ENCODE data around the gene PDE4D.

PDE4D gene

DNA sequence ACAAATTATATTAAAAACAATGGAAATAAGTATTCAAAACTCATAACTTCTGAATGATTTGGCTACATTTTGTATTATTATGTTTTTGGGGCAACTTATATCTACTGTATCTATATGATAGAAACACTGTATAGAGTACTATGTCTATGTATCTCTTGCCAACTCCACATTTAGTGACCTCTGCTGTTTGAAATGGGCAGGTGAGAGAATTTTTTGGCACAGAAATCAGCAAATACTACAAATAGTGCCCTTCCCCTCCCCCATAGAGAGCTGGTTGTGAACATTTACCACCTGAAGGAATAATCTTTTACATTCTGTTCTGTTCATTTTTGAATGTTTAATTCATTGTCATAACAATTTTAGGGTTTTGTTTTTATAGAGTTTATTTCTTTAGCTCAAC lies 545.3 kb downstream of the PDE4D start:
- peak; percentile 38 for FAIRE-seq

DNA sequence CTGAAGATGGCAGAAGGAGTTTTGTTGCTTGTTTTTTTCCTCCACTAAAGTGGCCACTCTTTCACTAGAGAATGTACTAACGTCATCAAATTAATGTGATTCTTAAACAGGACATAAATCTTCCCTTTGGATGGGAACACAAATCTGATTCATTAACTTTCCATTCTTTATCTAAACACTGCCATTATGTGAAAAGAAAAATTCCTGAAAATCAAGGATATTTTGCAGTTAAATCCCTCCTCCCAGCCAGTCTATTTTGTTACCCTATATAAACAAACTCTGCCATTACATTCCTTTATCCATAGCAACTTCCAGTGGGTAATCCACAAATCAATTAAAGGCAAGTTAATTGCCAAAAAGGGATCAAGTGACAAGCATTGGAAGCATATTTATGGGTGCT lies 546.5 kb downstream of the PDE4D start:
- FAIRE-seq, result no peak

DNA sequence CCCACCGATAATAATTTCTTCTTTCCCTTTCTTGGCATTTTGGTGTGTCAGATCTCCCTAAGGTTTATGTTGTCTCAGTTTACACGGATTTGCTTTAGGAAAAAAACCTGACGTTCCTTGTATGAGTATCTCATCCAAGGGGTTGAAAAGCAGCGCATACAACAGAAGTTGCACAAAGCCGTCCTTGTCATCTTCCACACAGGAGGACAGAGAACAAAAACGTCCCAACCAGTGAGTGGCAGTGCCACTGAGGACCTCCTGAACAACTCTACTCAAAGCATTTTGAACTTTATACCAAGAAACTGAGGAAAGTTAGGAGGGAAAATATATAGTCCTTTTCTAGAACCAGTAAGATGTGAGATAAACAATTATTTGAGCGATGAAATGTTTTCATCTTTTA lies 547.0 kb downstream of the PDE4D start:
- no peak for FAIRE-seq

DNA sequence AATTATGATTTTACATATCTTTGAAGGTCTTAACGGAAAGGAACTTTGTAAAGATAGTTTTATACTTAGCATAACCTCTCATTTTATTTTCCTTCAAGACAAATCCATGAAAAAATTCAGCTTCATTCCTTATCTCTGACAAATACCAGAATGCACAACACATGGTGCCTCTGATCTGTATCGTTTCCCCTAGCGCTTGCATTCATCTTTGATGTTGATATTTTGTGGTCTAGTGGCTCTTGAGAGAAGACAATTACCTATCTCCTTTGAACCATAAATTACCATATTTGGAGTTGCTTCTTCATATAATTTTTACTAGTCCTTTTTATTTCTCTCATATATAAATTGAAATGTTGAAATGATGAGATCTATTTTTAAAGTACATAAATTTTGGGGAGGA lies 551.3 kb downstream of the PDE4D start:
- no peak for FAIRE-seq

DNA sequence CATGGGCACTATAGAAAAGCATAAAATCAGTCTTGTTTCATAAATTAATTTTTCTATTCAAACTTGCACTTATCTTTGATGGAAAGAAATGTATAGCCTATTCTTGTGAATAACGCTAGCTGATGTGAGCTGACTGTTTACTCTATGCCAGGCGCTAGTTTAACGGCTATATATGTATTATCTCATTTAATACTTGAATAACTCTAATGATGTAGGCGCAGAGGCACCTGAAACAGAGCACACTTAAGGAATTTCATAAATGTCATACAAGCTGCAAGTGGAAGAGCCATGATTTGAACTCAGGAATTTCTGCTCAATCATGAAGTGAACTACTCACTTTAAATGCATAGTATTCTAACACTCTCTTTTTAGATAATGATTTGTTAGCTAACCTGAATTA lies 551.8 kb downstream of the PDE4D start:
- FAIRE-seq, result no peak

DNA sequence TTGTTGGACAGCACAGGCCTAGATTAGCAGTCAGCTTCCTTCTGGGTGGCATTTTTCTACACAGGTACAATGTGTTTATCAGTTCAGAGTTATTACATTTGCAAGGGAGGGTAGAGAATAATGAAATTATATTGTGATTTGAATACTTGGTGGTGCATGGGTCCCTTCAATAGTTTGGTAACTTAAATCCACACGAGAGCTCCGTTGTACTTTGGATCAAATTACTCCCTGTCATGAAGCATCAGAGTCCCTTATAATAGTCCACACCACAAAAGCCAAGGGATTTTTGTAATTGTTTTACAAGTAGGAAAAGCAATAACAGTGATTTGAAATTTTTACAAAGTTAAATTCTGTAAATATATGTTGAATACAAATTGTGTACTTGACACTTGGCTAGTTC lies 552.4 kb downstream of the PDE4D start:
- FAIRE-seq, result no peak

DNA sequence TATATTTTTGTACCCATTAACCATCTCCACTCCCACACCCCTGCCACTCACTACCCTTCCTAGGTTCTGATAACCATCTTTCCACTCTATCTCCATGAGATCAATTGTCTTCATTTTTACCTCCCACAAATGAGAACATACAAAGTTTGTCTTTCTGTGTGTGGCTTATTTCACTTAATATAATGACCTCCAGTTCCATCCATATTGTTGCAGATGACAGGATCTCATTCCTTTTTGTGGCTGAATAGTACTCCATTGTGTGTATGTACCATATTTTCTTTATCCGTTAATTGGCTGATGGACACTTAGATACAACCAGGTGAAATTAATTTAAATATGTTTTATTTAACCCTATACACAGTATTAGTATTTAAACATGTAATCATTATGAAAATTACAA lies 552.9 kb downstream of the PDE4D start:
- no peak for FAIRE-seq

DNA sequence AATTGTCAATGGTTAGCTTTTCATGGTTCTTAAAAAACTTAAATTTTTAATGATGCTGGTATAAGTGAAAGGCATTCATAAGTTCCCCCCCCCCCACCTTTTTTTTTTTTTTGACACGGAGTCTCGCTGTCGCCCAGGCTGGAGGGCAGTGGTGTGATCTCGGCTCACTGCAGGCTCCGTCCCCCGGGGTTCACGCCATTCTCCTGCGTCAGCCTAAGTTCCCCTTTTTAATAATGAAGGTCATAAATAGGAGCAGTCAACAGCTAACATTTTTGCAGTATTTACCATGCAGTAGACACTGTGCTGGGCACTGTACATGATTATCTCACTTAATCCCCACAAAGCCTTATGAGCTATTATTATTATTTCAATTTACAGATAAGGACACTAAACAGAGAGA lies 556.3 kb downstream of the PDE4D start:
- no peak for FAIRE-seq

DNA sequence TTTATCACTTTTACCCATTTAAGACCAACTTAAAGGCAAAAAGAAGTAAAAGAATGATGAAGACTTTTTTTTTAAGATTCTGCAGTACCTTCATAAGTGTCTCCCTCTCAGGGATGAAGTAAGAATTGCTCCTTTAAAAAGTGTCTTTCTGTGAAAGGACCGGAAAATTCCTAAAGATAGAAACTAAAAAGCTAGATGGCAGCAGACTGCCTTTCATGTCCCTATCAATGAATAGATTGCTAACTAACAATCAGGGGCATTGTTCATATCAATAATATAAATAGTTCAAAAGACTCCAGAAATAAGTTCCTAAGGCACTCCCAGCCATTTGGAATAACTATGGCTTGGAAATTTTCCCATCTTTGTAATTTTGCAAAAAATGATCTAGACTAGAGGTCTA lies 558.0 kb downstream of the PDE4D start:
- no peak for FAIRE-seq

DNA sequence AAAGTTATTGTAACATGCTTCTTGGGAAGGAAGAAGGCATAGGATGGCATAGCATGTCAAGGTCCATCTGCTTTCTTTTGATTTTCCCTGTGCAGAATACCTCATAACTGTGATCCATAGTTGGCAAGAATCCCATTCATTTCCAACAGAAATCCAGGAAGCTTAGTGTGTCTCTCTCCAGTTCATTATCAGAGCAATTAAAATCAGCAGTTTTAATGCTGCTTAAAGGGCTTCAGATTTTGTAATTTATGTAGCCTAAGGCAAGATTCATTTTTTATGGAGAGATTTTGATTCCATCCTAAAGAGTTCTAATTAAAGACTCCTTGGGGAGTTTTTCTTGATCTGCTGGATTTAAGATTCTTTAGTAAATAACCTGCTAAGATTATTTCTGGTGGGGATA lies 560.1 kb downstream of the PDE4D start:
- FAIRE-seq, result peak; percentile 75

DNA sequence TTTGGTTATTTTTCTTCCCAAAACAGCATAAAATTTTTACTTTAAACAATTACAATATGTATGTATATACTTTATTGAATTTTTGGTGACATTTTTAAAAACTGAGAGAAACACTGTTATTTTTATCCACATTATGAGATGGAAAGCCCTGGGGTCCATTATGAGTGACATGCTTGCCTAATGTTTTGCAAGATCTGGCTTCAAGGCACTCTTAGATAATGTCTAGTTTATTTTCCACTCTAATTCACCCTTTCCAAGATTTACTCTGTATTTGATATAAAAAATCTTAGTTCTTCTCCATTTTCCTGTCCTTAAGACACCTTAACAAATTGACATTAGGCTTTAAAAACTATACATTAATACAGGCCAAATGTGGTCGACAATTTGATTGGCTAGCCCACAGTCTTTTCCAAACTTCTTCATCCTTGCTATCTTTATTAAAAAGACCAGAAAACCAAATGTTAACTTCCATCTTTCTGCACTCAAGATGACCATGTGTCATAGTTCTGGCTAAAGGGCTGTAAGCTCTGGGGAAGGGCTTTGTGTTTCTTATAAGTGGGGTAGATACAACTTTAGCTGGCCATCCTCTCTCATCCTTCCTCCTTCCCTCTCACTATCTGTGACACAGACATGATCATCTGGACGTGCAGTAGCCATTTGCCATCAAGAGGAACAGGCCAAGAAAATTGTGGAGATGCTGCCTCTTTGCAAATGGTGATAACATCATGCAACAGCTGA lies 561.1 kb downstream of the PDE4D start:
- FAIRE-seq, result no peak

DNA sequence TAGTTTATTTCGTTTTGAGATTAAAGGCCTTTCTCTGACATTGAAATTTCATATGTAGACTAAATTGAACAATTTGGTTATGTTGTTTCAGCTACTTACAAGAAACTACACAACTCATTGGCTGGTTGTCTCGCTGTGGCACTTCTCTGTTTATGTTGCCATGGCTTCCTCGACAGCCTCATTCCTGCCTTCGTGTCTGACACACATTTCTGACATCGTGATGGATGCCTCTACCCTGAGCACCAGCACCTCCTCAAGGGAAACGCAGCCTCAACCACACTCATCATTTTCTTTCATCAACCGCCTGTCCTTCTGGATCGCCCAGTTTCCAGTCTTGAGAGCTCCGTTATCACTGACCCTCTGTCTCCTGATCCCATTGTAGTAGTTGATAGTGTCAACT lies 562.8 kb downstream of the PDE4D start:
- no peak for FAIRE-seq

DNA sequence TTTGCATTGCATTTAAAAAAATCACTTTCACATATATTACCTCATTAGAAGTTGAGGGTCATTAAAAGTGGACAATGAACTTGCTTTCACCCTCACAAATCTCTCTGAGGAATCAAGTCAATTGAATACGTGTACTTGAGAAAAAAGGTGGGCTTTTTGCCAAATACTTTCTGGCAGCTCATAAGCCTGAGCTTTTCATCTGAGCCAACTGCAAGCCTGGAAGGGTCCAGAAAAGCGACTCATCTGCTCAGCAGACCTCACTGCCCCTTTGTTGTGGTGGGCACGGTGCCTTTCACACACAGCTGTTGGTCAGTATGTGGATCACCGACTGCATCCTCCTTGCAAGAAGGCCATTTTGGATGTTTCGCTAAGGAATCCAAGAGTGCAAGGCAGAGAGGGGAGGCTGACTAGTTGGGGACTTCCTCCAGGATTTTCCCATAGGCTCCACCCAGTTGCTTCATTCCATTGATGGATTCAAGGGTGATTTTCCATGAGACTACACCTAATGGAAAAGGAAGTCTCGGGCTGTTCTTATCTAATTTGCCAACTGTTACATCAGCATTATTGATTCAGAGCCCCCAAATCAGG lies 564.7 kb downstream of the PDE4D start:
- no peak for FAIRE-seq

DNA sequence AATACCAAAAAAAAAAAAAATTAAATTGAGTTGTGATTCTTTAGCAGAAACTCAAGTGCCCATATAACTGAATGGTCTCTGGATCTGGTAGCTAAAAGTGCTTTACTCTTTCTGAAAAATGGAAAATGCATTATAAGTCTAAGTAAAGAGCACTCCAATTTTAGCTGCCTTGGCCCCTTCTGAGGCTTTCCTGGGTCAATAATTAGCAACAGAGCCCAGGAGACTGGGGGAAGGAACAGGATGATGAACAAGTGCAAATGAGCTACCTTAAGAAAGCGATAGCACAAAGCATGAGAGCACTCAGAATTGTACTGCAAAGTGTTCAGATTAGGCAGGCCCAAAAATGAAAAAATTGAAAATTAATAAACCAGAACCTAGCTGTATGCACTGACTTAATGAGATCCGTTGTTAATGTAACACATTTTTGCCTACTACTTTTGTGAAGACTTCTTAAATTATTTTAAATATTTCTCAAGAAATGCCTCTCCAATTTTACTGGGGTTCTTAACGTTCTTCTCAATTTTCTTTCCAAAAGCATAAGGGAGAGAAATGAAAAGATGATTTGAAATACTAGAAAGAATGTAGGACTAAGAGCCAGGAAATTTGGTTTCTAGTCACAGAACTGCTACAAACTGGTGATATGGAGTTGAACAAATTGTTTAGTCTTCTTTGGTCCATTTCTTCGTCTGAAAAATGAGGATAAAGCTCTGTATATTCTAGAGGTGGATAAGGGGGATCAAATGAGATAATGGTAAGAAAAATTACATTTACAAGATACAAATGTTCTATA lies 566.1 kb downstream of the PDE4D start:
- no peak for FAIRE-seq

DNA sequence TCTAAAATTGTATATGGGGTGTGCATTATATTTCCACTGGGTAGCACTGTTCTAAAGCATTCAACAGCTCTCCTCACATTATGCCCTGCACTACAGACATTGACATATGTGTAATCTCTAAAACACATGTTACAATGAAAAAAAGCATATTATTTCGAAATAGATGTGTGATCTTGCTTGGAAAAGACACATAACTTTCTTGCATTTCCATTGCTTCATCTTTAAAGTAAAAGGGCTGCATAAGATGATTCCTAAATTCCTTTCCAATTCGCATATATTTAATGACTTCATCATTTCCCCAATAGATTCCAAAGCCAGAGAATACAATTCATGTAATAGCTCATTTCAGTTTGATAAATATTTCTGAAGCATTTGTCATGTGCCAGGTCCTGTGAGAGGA lies 566.9 kb downstream of the PDE4D start:
- FAIRE-seq, result no peak

DNA sequence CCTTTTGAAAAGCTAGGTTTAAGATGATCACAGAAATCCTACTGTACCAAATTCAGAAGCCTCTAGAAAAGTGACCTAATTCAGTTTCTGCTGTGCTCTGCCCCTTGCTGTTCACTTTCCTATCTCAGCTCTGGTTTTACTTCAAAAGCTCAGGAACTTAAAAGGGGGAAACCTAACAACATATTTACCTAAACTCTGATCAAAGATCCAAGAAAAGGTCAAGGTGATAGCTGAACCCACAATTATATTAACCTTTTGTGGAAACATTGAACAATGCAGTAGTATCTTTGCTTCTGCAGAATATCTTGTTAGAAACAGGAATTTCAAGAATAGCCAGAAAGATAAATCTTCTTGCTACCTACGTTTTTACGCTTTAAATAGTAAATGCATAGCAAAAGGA lies 568.5 kb downstream of the PDE4D start:
- FAIRE-seq, result no peak

DNA sequence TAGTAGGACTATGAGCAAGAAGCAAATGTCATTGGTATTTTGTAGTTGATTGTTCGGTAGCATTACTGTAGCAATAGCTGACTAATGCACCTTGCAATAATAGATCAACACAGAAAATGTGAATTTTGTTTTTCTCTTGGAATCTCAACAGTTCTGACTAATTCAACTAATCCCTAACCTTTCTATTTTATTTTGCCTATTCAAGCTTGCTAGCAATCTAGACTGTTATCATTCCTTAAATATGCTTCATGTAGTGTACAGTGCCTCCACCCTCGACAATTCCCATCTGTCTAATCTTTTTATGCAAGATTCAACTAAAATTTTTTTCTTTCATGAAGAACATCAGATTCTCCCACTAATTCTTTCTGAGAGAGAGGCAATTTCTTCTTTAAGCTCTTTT lies 570.6 kb downstream of the PDE4D start:
- FAIRE-seq, result no peak

DNA sequence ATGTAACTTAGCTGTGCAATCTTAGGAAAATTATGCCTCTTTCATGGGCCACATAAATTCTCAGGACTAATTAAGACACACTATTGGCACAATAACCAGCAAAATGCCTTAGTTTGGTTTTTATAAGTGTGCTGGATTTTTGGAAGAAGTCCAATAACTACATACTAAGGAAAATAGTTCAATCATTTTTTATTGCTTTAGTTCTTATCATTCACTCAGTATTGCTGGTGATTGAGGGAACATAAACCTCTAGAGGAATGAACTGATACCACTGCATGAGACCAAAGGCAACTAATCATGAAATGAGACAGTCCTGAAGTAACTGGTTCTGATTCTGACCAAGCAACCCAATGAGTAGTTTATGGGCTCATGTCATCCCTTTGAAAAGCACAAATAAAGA lies 571.5 kb downstream of the PDE4D start:
- no peak for FAIRE-seq

DNA sequence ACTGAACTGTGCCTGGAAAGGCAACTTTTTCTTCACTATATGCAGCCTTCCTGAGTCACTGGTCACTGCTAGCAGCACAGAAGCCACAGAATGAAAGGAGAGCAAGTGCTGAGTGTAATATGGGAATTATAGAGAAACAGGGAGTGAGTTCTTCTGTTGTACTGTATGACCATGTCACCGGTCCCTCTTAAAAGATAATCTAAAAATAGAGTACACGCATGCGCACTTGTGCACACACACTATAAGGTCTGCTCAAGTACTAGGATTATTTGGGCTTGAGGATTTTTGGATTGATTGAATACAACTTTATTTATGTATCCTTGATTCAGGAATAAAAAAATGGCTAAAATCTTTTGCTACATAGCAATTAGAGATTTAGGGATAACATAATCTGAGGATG lies 571.9 kb downstream of the PDE4D start:
- no peak for FAIRE-seq

DNA sequence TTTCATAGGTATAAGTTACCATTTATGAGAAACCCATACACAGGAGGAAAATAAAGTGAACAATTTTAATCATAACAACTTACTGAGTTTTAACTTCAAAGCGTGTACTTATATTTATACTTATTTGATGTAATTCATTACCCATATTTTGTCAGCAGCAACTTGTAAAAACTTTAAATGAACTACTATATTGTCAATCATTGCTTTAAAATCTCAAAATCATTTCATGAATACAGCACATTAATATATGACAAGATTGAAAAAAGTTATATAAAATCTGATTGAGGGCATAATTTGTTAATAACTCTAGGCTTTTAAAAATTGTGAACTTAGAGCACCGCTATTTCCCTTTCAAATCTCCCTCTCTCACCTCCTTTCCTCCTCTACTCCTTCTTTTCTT lies 573.1 kb downstream of the PDE4D start:
- FAIRE-seq, result peak; percentile 21

DNA sequence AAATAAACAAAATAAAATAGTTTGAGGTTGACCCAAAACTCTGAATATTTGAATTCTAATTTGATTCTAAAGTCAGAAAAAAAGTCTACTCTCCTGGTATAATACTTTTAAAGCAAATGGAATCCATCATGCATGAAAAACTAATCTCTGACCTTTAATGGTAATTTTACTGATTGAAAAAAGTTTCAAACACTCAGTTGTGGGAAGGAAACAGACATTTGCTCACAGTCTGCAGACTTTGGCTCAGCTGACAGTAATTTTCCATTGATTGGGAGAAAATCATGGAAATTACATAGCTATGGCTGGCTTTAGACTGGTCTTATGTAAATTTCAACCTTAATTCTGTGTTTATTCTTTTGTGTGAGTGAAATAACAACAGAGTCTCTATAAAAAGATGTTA lies 574.3 kb downstream of the PDE4D start:
- FAIRE-seq, result peak; percentile 80

DNA sequence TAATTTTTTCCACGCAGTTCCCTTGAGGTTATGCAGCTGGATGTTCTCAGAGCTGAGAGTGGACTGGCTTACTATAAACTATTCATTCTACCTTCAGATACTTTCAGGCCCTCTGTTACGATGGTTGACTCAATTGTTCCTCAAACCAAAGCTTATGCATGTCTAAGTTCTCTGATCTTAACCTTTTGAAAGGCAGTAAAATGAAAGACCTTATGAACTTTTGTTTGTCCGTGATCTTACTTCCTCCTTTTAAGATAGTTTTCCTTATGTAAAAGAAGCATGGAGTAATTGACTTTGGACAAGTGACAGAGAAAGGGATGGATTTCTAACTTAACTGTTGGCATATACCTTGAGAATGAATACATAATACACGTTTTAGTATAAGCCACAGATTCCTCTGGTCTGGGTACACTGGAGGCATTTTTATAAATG lies 575.7 kb downstream of the PDE4D start:
- no peak for FAIRE-seq

DNA sequence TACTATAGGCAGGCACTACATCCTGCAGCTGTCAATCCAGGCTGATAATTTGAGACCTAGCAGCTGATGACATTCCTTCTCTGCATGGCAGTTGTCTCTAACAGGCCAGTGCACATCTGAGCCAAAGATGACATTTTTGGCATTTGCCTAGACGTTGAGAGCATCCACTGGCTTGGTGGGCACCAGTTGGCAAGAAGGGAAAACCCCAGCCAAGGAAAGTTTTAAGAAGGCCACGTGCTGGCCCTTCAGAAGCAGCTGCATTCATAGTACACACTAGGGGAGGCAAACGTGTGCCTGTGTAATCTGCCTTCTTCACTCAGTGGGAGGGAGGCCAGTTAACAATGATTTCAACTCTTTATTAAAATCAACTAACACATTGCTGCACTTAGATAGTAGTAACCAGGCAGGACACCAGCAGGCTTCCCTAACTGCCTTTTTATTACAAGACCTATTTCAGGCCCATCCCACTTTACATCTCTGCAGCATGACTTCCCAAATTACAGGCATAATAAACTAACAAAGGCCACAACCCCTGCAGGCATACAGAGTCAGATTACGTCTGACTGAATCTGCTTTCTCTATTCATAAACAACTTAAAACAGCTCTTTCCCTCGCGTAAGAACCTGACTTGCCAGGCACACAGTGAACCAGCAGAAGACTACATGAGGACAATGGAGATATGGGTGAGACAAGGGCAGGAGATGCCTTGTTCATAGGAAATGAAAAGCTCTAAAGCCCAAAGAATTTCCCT lies 576.3 kb downstream of the PDE4D start:
- FAIRE-seq, result no peak

DNA sequence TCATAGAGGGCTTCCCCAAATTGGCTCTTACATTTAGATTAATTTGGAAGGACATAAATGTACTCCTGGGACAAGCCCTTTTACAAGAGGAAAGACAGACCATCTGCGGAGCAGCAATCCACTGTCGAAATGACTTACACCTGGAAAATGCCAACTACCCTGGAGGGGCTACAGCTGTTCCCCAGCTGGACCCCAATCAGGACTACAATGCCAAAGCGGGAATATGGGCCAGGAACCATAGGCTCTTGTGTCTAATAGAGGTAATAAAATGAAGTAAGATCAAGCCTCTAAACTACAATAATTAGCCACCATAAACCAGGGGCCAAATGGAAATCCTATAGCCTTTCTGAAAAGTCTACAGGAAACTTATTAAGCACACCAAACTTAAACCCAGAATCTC lies 581.3 kb downstream of the PDE4D start:
- no peak for FAIRE-seq

Measured in islet of Langerhans (tissue), 1 donor.